GM12864 (cell line): ENCODE results near the gene THRA.

Source experiments
- DNase-seq: peaks from one replicate; pipeline ENCODE4 v3.0.0-alpha.2; 2011; ENCODE audit warnings: low read depth
- H3K4me3 ChIP-seq: 2 replicates; pipeline ENCODE4 v1.5.1; 2011; ENCODE audit warnings: mild to moderate bottlenecking, low read depth, low read length, control low read depth
- TF ChIP-seq, protein P1 (sequence below): IDR thresholded peaks from 2 replicates; pipeline ENCODE4 v1.5.1; 2011; ENCODE audit warnings: low read depth, mild to moderate bottlenecking, moderate library complexity, low read length, control low read depth, inconsistent platforms; ENCODE audit errors: missing control alignments

Gene THRA

DNA sequence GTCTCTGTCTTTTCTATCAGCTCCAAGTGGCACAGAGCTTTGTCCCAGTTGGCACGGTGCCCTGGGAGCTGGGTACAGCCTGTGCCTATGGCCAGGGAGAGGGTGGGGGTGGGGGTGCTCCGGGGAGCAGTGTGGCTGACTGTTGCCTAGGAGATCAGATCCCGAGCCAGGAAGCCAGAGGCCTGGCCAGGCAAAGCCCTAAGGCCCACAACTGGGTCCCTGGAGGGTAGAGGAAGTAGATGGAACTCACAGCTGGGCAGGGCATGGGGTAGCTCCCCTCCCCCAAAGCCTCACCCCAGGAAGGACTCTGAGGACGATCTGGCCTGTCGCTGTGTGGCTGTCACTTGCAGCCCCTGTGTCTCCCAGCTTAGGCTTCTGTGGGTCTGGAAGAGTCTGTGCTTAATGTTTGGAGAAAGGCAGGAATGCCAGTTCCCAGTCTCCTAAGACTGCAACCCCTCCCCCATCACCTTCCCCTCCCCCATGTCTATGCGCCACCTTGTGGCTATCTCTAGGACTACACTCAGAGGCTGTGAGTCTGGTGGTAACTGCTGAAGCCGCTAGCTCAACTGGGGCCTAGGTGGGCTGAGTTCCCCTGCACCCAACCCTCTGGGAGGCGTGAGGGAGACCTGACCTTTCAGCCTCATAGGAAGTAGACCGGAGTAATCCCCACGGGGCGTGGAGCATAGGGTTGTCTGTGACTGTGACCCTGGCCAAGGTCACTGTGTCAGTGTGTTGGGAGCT lies 12.6 kb downstream of the THRA start:
- no peak overlapping the region for H3K4me3 ChIP-seq
- TF ChIP-seq, protein P1, sequence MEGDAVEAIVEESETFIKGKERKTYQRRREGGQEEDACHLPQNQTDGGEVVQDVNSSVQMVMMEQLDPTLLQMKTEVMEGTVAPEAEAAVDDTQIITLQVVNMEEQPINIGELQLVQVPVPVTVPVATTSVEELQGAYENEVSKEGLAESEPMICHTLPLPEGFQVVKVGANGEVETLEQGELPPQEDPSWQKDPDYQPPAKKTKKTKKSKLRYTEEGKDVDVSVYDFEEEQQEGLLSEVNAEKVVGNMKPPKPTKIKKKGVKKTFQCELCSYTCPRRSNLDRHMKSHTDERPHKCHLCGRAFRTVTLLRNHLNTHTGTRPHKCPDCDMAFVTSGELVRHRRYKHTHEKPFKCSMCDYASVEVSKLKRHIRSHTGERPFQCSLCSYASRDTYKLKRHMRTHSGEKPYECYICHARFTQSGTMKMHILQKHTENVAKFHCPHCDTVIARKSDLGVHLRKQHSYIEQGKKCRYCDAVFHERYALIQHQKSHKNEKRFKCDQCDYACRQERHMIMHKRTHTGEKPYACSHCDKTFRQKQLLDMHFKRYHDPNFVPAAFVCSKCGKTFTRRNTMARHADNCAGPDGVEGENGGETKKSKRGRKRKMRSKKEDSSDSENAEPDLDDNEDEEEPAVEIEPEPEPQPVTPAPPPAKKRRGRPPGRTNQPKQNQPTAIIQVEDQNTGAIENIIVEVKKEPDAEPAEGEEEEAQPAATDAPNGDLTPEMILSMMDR: peak; percentile 96
- no peak for DNase-seq

DNA sequence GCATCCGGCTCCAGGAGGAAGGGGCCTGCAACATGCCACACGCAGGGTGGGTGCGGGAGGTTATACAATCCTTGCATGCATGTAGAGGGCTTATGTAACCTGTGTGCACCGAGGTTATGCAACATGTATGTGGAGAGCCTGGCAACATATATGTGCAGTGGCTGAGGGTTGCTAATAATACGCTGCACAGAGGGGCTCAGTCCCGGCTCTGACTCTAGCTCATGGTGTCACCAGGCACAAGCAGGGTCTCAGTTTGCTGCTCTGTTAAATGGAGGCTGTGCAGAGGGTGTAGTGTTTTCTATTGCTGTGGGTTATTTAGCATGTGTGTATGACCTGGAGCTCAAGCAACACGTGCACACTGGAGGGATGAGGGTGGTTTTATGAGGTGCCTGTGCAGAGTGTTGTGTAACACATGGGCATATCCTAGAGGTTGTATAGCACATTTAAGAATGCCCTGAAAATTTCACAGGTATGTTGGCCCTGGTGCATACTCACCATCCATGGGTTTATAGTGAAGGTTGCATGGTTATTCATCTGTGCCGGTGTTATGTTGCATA lies 13.3 kb downstream of the THRA start:
- no peak for DNase-seq
- H3K4me3 ChIP-seq: no peak overlapping the region
- TF ChIP-seq, protein P1: no peak

DNA sequence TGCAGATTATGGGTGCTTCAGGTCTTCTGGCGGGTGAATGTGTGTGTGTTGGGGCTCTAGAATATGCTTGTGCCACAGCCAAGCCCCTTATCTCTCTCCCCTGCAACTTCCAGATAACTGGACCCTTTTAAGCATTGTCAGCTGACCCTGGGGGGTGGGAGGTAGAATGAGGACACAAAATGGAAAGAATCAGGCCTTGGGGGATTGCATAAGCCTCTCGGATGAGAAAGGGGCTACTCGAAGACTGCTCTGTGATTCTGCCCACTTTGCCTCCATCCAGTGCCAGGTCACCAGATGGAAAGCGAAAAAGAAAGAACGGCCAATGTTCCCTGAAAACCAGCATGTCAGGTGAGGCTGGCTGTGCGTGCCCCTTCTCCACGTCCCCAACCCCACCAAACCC lies 13.8 kb downstream of the THRA start:
- TF ChIP-seq, protein P1: no peak
- no peak for DNase-seq
- H3K4me3 ChIP-seq: no peak overlapping the region

DNA sequence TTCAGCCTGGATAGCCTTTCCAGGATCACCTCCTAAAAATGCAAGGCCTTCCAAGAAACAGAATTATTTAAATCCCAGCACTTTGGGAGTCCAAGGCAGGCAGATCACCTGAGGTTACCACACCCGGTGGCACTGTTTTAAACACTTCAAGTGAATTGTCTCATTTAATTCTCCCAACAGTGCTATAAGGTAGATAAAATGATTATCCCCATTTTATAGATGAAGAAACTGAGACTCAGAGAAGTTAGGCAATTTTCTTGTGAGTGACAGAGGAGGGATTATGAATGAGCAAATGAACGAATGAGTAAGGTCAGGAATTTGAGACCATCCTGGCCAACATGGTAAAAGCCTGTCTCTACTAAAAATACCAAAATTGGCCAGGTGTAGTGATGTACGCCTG lies 16.8 kb downstream of the THRA start:
- no peak overlapping the region for H3K4me3 ChIP-seq
- TF ChIP-seq, protein P1: no peak
- DNase-seq: no peak

DNA sequence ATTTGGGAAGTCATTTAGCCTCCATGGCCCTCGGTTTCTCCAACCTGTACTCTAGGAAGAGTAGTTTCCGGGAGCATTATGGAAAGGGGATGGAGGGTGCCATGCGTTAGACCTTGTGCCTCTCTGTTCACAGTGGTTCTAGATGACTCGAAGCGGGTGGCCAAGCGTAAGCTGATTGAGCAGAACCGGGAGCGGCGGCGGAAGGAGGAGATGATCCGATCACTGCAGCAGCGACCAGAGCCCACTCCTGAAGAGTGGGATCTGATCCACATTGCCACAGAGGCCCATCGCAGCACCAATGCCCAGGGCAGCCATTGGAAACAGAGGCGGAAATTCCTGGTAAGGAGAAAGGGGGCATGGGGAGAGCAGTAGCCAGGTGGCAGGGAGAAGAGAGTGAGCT lies 21.7 kb downstream of the THRA start:
- no peak overlapping the region for H3K4me3 ChIP-seq
- TF ChIP-seq, protein P1: no peak
- DNase-seq: no peak

DNA sequence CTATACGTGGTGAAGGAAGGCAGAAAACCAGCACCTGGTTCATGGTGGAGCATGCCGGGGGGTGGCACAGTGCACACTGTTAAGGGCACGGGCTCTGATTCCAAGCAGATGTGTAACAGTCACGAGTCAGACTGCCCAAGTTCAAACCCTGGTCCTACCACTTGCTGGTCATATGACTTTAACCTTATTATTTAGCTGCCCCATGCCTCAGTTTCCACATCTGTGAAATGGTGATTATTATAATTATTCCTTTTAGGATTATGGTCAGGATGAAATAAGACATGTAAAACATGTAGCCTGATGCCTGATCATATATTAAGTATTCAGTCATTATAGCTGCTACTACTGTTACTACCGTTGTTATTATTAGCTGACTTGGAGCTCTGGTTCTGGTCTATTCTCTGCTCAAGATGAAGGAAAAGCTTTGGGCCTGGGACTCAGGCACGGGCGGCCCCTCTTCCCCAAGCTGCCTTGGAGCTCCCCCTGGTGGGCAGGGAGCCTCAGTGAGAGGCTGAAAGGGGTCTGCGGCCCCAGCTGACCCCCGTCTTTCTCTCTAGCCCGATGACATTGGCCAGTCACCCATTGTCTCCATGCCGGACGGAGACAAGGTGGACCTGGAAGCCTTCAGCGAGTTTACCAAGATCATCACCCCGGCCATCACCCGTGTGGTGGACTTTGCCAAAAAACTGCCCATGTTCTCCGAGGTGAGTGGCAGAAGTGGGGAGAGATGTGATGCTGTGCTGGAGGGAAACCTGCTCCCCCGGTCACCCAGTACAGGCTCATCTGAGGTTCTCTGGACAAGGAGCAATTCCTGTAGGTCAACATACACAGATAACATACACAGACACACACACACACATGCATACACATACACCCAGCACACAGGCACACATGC lies 23.6 kb downstream of the THRA start:
- H3K4me3 ChIP-seq: no peak overlapping the region
- TF ChIP-seq, protein P1: peak; percentile 81
- no peak for DNase-seq
